22Rv1 (cell line): ENCODE data around the gene MAMDC2.

ENCODE experiments used
- ZFX ChIP-seq: fragments of 450-650 bp; IDR thresholded peaks from 2 replicates; pipeline ENCODE4 v1.6.1; 2017; ENCODE audit warnings: antibody characterized with exemption, borderline replicate concordance
- TF ChIP-seq, protein P1 (sequence below): fragments of 450-650 bp; IDR thresholded peaks from 2 replicates; pipeline ENCODE4 v1.5.1; 2017; ENCODE audit warnings: mild to moderate bottlenecking

DNA sequence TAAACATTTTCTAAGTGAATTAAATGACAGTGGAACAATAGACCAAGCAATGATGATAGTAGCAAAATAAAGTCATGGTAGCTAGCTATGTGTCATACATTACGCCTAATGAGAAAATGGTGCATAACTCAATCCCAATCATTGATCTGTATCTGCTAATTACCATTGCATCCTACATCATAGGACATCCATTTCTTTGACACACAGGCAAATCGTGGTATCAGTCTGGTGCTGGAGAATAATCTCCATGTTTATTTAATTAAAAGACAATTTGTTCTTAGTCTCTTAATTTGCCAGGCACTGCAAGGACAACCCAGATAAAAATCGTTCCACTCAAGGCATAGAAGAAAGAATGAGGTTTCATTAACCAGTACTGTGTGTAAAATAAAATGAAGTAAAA is 125.6 kb downstream of the MAMDC2 start:
- TF ChIP-seq, protein P1, sequence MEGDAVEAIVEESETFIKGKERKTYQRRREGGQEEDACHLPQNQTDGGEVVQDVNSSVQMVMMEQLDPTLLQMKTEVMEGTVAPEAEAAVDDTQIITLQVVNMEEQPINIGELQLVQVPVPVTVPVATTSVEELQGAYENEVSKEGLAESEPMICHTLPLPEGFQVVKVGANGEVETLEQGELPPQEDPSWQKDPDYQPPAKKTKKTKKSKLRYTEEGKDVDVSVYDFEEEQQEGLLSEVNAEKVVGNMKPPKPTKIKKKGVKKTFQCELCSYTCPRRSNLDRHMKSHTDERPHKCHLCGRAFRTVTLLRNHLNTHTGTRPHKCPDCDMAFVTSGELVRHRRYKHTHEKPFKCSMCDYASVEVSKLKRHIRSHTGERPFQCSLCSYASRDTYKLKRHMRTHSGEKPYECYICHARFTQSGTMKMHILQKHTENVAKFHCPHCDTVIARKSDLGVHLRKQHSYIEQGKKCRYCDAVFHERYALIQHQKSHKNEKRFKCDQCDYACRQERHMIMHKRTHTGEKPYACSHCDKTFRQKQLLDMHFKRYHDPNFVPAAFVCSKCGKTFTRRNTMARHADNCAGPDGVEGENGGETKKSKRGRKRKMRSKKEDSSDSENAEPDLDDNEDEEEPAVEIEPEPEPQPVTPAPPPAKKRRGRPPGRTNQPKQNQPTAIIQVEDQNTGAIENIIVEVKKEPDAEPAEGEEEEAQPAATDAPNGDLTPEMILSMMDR, result no peak
- no peak for TF ChIP-seq ZFX
